ENCODE results near the gene SP140. TPM values are rescaled to one million over a fixed set of nuclear protein-coding genes. Genes with fewer than 3 reads are reported as not detected.

The SP140 gene
- total RNA-seq, 2 experiments from 2014 or later: 4.8 to 6.4 TPM

- ChIA-PET POLR2A (no interaction called here), CTCF (ENCODE audit: unreplicated experiment) (no interaction called here)
- Histone ChIP-seq H3K4me2 (ENCODE audit: low read length) (no peak overlapping the region), H3K27ac (ENCODE audit: low read depth, low read length, poor library complexity, severe bottlenecking) (no peak overlapping the region), H2AFZ (ENCODE audit: low read length) (no peak overlapping the region), H3K36me3 (ENCODE audit: insufficient read depth, low read length) (no peaks in the 10 kb centered on the region), H4K20me1 (ENCODE audit: insufficient read depth, low read length) (no peaks in the 10 kb centered on the region), H3K9me2 (ENCODE audit: insufficient read depth, low read length) (no peaks in the 10 kb centered on the region), H3K4me3 (ENCODE audit: low read depth, low read length, poor library complexity, severe bottlenecking) (no peak overlapping the region), H3K79me2 (ENCODE audit: insufficient read depth, low read depth, low read length) (no peaks in the 10 kb centered on the region), H3K9me3 (ENCODE audit: low read length) (no peaks in the 10 kb centered on the region), H3K4me1 (ENCODE audit: insufficient read depth, low read length, poor library complexity, severe bottlenecking) (no peaks in the 10 kb centered on the region)
- DNase-seq (ENCODE audit: low spot score): no peak
- intact Hi-C loops (cut with micrococcal nuclease; ENCODE audit: unreplicated experiment): no loop called here
- BruUV-seq (replicated peaks): no TSS peak
- no peak for TF ChIP-seq EZH2phosphoT487 (IDR thresholded peaks at IDR 0.05; ENCODE audit: borderline replicate concordance, low read depth, low read length)
- TF ChIP-seq, protein P1, sequence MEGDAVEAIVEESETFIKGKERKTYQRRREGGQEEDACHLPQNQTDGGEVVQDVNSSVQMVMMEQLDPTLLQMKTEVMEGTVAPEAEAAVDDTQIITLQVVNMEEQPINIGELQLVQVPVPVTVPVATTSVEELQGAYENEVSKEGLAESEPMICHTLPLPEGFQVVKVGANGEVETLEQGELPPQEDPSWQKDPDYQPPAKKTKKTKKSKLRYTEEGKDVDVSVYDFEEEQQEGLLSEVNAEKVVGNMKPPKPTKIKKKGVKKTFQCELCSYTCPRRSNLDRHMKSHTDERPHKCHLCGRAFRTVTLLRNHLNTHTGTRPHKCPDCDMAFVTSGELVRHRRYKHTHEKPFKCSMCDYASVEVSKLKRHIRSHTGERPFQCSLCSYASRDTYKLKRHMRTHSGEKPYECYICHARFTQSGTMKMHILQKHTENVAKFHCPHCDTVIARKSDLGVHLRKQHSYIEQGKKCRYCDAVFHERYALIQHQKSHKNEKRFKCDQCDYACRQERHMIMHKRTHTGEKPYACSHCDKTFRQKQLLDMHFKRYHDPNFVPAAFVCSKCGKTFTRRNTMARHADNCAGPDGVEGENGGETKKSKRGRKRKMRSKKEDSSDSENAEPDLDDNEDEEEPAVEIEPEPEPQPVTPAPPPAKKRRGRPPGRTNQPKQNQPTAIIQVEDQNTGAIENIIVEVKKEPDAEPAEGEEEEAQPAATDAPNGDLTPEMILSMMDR (conservative IDR thresholded peaks at IDR 0.05; ENCODE audit: low read length): no peak
These were observed 41.1 kb downstream of the SP140 start for GRCh38 chr2:230266638-230267037.

- ChIA-PET POLR2A (no interaction called here), CTCF (ENCODE audit: unreplicated experiment) (no interaction called here)
- Histone ChIP-seq H3K9me3 (ENCODE audit: low read length) (no peaks in the 10 kb centered on the region), H3K4me1 (ENCODE audit: insufficient read depth, low read length, poor library complexity, severe bottlenecking) (no peaks in the 10 kb centered on the region), H3K9me2 (ENCODE audit: insufficient read depth, low read length) (no peaks in the 10 kb centered on the region), H3K36me3 (ENCODE audit: insufficient read depth, low read length) (no peaks in the 10 kb centered on the region), H4K20me1 (ENCODE audit: insufficient read depth, low read length) (no peaks in the 10 kb centered on the region), H3K4me2 (ENCODE audit: low read length) (no peak overlapping the region), H2AFZ (ENCODE audit: low read length) (no peak overlapping the region), H3K27ac (ENCODE audit: low read depth, low read length, poor library complexity, severe bottlenecking) (no peak overlapping the region), H3K4me3 (ENCODE audit: low read depth, low read length, poor library complexity, severe bottlenecking) (no peak overlapping the region), H3K79me2 (ENCODE audit: insufficient read depth, low read depth, low read length) (no peaks in the 10 kb centered on the region)
- BruUV-seq (replicated peaks): no TSS peak
- intact Hi-C loops (cut with micrococcal nuclease; ENCODE audit: unreplicated experiment): no loop called here
- TF ChIP-seq, protein P1 (conservative IDR thresholded peaks at IDR 0.05; ENCODE audit: low read length): no peak
- no peak for TF ChIP-seq EZH2phosphoT487 (IDR thresholded peaks at IDR 0.05; ENCODE audit: borderline replicate concordance, low read depth, low read length)
- no peak for DNase-seq (ENCODE audit: low spot score)
These were observed 41.5 kb downstream of the SP140 start for GRCh38 chr2:230267059-230267458.

- no peak for DNase-seq (ENCODE audit: low spot score)
- intact Hi-C loops (cut with micrococcal nuclease; ENCODE audit: unreplicated experiment): no loop called here
- H3K4me2 ChIP-seq (ENCODE audit: low read length): no peak overlapping the region
- H3K4me3 ChIP-seq (ENCODE audit: low read depth, low read length, poor library complexity, severe bottlenecking): no peak overlapping the region
- CTCF ChIA-PET (ENCODE audit: unreplicated experiment): no interaction called here
- H3K9me3 ChIP-seq (ENCODE audit: low read length): no peaks in the 10 kb centered on the region
- TF ChIP-seq, protein P1 (conservative IDR thresholded peaks at IDR 0.05; ENCODE audit: low read length): no peak
- TF ChIP-seq EZH2phosphoT487 (IDR thresholded peaks at IDR 0.05; ENCODE audit: borderline replicate concordance, low read depth, low read length): no peak
- H3K27ac ChIP-seq (ENCODE audit: low read depth, low read length, poor library complexity, severe bottlenecking): no peak overlapping the region
- no peaks in the 10 kb centered on the region for H3K4me1 ChIP-seq (ENCODE audit: insufficient read depth, low read length, poor library complexity, severe bottlenecking)
- no peaks in the 10 kb centered on the region for H3K79me2 ChIP-seq (ENCODE audit: insufficient read depth, low read depth, low read length)
- H2AFZ ChIP-seq (ENCODE audit: low read length): no peak overlapping the region
- no peaks in the 10 kb centered on the region for H4K20me1 ChIP-seq (ENCODE audit: insufficient read depth, low read length)
- POLR2A ChIA-PET: no interaction called here
- H3K9me2 ChIP-seq (ENCODE audit: insufficient read depth, low read length): no peaks in the 10 kb centered on the region
- H3K36me3 ChIP-seq (ENCODE audit: insufficient read depth, low read length): no peaks in the 10 kb centered on the region
- BruUV-seq (replicated peaks): no TSS peak
These were observed 42.0 kb downstream of the SP140 start for GRCh38 chr2:230267556-230267955.

Data from OCI-LY7 (cell line).